WTC11 (cell line): ENCODE measurements around the gene LRRC8C.

ENCODE experiments used
- AFF4 ChIP-seq: sonication (generic); formaldehyde crosslinking; IDR thresholded peaks from 2 replicates; pipeline ENCODE4 v1.8.1; 2023; ENCODE audit warnings: mild to moderate bottlenecking, missing genetic modification reagents, borderline replicate concordance
- CTCF ChIP-seq: fragments of 200-600 bp; IDR thresholded peaks from 2 replicates; pipeline ENCODE4 v1.8.0; 2022; ENCODE audit warnings: antibody characterized with exemption
- ETV6 ChIP-seq: sonication (generic); formaldehyde crosslinking; IDR thresholded peaks from 2 replicates; pipeline ENCODE4 v1.8.1; 2022; ENCODE audit warnings: mild to moderate bottlenecking, missing genetic modification reagents
- JUN ChIP-seq: sonication (generic); formaldehyde crosslinking; IDR thresholded peaks from 2 replicates; pipeline ENCODE4 v1.8.0; 2023; ENCODE audit warnings: mild to moderate bottlenecking, missing genetic modification reagents
- MAX ChIP-seq: sonication (generic); formaldehyde crosslinking; IDR thresholded peaks from 2 replicates; pipeline ENCODE4 v1.8.0; 2022; ENCODE audit warnings: mild to moderate bottlenecking, missing genetic modification reagents
- NR1H2 ChIP-seq: sonication (generic); formaldehyde crosslinking; IDR thresholded peaks from 2 replicates; pipeline ENCODE4 v1.9.0; 2021; ENCODE audit warnings: mild to moderate bottlenecking, moderate library complexity, missing genetic modification reagents
- SP1 ChIP-seq: sonication (generic); formaldehyde crosslinking; conservative IDR thresholded peaks from 2 replicates; pipeline ENCODE4 v1.8.1; 2022; ENCODE audit warnings: missing genetic modification reagents
- TF ChIP-seq, protein P1 (sequence below): sonication (generic); formaldehyde crosslinking; conservative IDR thresholded peaks from 2 replicates; pipeline ENCODE4 v1.8.1; 2022; ENCODE audit warnings: mild to moderate bottlenecking, missing genetic modification reagents

GRCh38 chr1:89760496-89760895 is 127.6 kb downstream of the LRRC8C start:
- TF ChIP-seq, protein P1, sequence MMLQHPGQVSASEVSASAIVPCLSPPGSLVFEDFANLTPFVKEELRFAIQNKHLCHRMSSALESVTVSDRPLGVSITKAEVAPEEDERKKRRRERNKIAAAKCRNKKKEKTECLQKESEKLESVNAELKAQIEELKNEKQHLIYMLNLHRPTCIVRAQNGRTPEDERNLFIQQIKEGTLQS (CRISPR knock-in tag), result no peak
- no peak for TF ChIP-seq JUN (CRISPR knock-in tag)
- TF ChIP-seq MAX (CRISPR knock-in tag), result no peak
- TF ChIP-seq ETV6, result no peak
- no peak for TF ChIP-seq SP1
- no peak for TF ChIP-seq NR1H2 (CRISPR knock-in tag)
- TF ChIP-seq CTCF, result no peak
- TF ChIP-seq AFF4 (CRISPR knock-in tag), result no peak
